ENCODE results near the gene MORC2. TPM values are rescaled to one million over a fixed set of nuclear protein-coding genes. Genes with fewer than 3 reads are reported as not detected.

MORC2 gene
- total and polyA plus RNA-seq, 2 of the 13 experiments (the other 11 are each of a cell fraction or from before 2014, with no cell fraction given), result 11.9 to 18.3 TPM

GRCh38 chr22:30878516-30879414 is 89.8 kb downstream of the MORC2 start (continued):
- no peak for TF ChIP-seq ZNF407 (CRISPR knock-in tag; IDR thresholded peaks at IDR 0.05; ENCODE audit: not compliant biosample characterization)
- TF ChIP-seq ZNF224 (CRISPR knock-in tag; IDR thresholded peaks at IDR 0.05), result no peak
- TF ChIP-seq ZNF839 (CRISPR knock-in tag; IDR thresholded peaks at IDR 0.05; ENCODE audit: borderline replicate concordance), result no peak
- 0 out of 2 replicates have a peak, but pooled peaks have one; percentile 41 for TF ChIP-seq ZBTB7B (CRISPR knock-in tag; IDR thresholded peaks at IDR 0.05)
- peak; percentile 49; the same call in 1 of the 2 replicates for TF ChIP-seq PATZ1 (CRISPR knock-in tag; IDR thresholded peaks at IDR 0.05)
- no peak for TF ChIP-seq GTF3A (CRISPR knock-in tag; conservative IDR thresholded peaks at IDR 0.05)
- no peak for TF ChIP-seq NR2F1 (CRISPR knock-in tag; IDR thresholded peaks at IDR 0.05)
- TF ChIP-seq ZBTB14 (CRISPR knock-in tag; IDR thresholded peaks at IDR 0.05), result no peak
- TF ChIP-seq HNRNPL (IDR thresholded peaks at IDR 0.05; ENCODE audit: low read depth, low read length), result 0 out of 2 replicates have a peak, but pooled peaks have one; percentile 62
- TF ChIP-seq ZNF792 (CRISPR knock-in tag; IDR thresholded peaks at IDR 0.05), result no peak
- TF ChIP-seq KDM5B (CRISPR knock-in tag; IDR thresholded peaks at IDR 0.05; ENCODE audit: borderline replicate concordance), result no peak
- TF ChIP-seq FOXJ3 (CRISPR knock-in tag; IDR thresholded peaks at IDR 0.05; ENCODE audit: borderline replicate concordance), result no peak
- no peak for TF ChIP-seq KDM3A (CRISPR knock-in tag; IDR thresholded peaks at IDR 0.05; ENCODE audit: low read depth)
- TF ChIP-seq BHLHE40 (IDR thresholded peaks at IDR 0.05; ENCODE audit: low read length), result no peak
- no peak for TF ChIP-seq ZNF260 (CRISPR knock-in tag; IDR thresholded peaks at IDR 0.05; ENCODE audit: borderline replicate concordance, low read depth)

Measured in HepG2 (cell line).